Esophagus (tissue), 2 donors: ENCODE results near the gene C1S. TPM values are rescaled to one million over a fixed set of nuclear protein-coding genes. Genes with fewer than 3 reads are reported as not detected.
"Not testable (repeated sequence)": the region's sequence is repeated elsewhere in the genome, so short reads cannot be mapped to it uniquely, and the experiment has no call there.

Source experiments
- H3K27ac ChIP-seq, 2 donors: one replicate each; pipeline ENCODE4 v1.5.1; 2013; ENCODE audit warnings: low read depth in 2 of 2, mild to moderate bottlenecking in 2 of 2, inconsistent platforms in 1 of 2, low read length in 1 of 2, moderate library complexity in 1 of 2
- H3K27me3 ChIP-seq, 2 donors: one replicate each; pipeline ENCODE4 v1.6.1; 2013; ENCODE audit warnings: low read length in 2 of 2, control low read depth in 1 of 2, mild to moderate bottlenecking in 1 of 2; ENCODE audit not compliant: insufficient read depth in 2 of 2, control insufficient read depth in 1 of 2
- H3K36me3 ChIP-seq, 2 donors: one replicate each; pipeline ENCODE4 v1.6.1; 2013; ENCODE audit warnings: low read length in 1 of 2; ENCODE audit not compliant: control insufficient read depth in 2 of 2, insufficient read depth in 2 of 2
- H3K4me1 ChIP-seq, 2 donors: one replicate each; pipeline ENCODE4 v1.6.1; 2013; ENCODE audit warnings: low read length in 1 of 2; ENCODE audit not compliant: control insufficient read depth in 2 of 2, insufficient read depth in 2 of 2
- H3K4me3 ChIP-seq, 2 donors: one replicate each; pipeline ENCODE4 v1.5.1; 2013; ENCODE audit warnings: low read length in 2 of 2, mild to moderate bottlenecking in 2 of 2, low read depth in 1 of 2, moderate library complexity in 1 of 2
- H3K9me3 ChIP-seq, 2 donors: one replicate each; pipeline ENCODE4 v1.6.1; 2013; ENCODE audit warnings: mild to moderate bottlenecking in 2 of 2, low read depth in 1 of 2, low read length in 1 of 2, moderate library complexity in 1 of 2; ENCODE audit not compliant: control insufficient read depth in 2 of 2, insufficient read depth in 1 of 2
- WGBS, 2 donors: extraction: QIAGEN DNeasy Blood & Tissue Kit; methylation state at CpG; one replicate each; pipeline ENCODE4 v1.1.7; 2013; 5-methylcytosine and 5-hydroxymethylcytosine counted together
- polyA plus RNA-seq, 2 donors: library from polyadenylated mRNA; stranded (reverse); fragments of 200-250 nt; gene quantifications; one replicate each; pipeline ENCODE4 v1.2.3, GENCODE V29; 2013
- donor health status: healthy with polysubstance abuse.
- donor health status: Bipolar disorder and iron deficiency.

Gene C1S
- polyA plus RNA-seq, 2 donors: 26.6 to 80.5 TPM

- H3K27ac ChIP-seq: peak overlapping the region in 1 of 2 donors; percentile 98
- no peaks in the 10 kb centered on the region for H3K27me3 ChIP-seq
- H3K36me3 ChIP-seq: no peaks in the 10 kb centered on the region
- H3K9me3 ChIP-seq: no peaks in the 10 kb centered on the region
- WGBS, 2 donors: 6% methylated on average over 6 of the region's 6 CpGs
- peak overlapping the region in 1 of 2 donors; percentile 82 for H3K4me3 ChIP-seq
- H3K4me1 ChIP-seq: peaks cover 0 to 2% of the 10 kb centered on the region in 2 donors
These were observed 41.4 kb upstream of the C1S start for GRCh38 chr12:7019043-7019569.

GRCh38 chr12:7021956-7022355 is 38.6 kb upstream of the C1S start:
- Histone ChIP-seq H3K36me3 (no peaks in the 10 kb centered on the region), H3K4me1 (no peaks in the 10 kb centered on the region), H3K9me3 (no peaks in the 10 kb centered on the region), H3K27ac (no peak overlapping the region), H3K4me3 (no peak overlapping the region), H3K27me3 (no peaks in the 10 kb centered on the region)
- WGBS, 2 donors: 72 to 73% methylated on average over 5 of the region's 5 CpGs

GRCh38 chr12:7023114-7023513 is 37.4 kb upstream of the C1S start:
- Histone ChIP-seq H3K4me3 (no peak overlapping the region), H3K9me3 (no peaks in the 10 kb centered on the region), H3K4me1 (no peaks in the 10 kb centered on the region), H3K27ac (no peak overlapping the region), H3K36me3 (no peaks in the 10 kb centered on the region), H3K27me3 (no peaks in the 10 kb centered on the region)
- 80% methylated on average over 3 of the region's 3 CpGs for WGBS, 2 donors

GRCh38 chr12:7026854-7027253 is 33.7 kb upstream of the C1S start:
- no peaks in the 10 kb centered on the region for H3K36me3 ChIP-seq
- H3K27me3 ChIP-seq: no peaks in the 10 kb centered on the region
- H3K4me3 ChIP-seq: no peak overlapping the region
- no peak overlapping the region for H3K27ac ChIP-seq
- no peaks in the 10 kb centered on the region for H3K4me1 ChIP-seq
- no peaks in the 10 kb centered on the region for H3K9me3 ChIP-seq
- 81 to 91% methylated on average over 1 of the region's 1 CpG for WGBS, 2 donors

- WGBS, 2 donors: 80 to 83% methylated on average over 6 of the region's 6 CpGs
- Histone ChIP-seq H3K27ac (no peak overlapping the region), H3K4me3 (no peak overlapping the region), H3K9me3 (no peaks in the 10 kb centered on the region), H3K27me3 (no peaks in the 10 kb centered on the region), H3K4me1 (no peaks in the 10 kb centered on the region), H3K36me3 (no peaks in the 10 kb centered on the region)
These were observed 29.2 kb upstream of the C1S start for GRCh38 chr12:7031306-7031705.

GRCh38 chr12:7032990-7033389 is 27.5 kb upstream of the C1S start:
- Histone ChIP-seq H3K4me1 (no peaks in the 10 kb centered on the region), H3K27me3 (no peaks in the 10 kb centered on the region), H3K27ac (no peak overlapping the region), H3K36me3 (no peaks in the 10 kb centered on the region), H3K4me3 (no peak overlapping the region), H3K9me3 (no peaks in the 10 kb centered on the region)
- 76 to 85% methylated on average over 2 of the region's 2 CpGs for WGBS, 2 donors

- Histone ChIP-seq H3K36me3 (no peaks in the 10 kb centered on the region), H3K4me1 (peaks cover 0 to 4% of the 10 kb centered on the region in 2 donors), H3K27me3 (no peaks in the 10 kb centered on the region), H3K27ac (no peak overlapping the region), H3K4me3 (no peak overlapping the region), H3K9me3 (no peaks in the 10 kb centered on the region)
- WGBS, 2 donors: 86 to 91% methylated on average over 1 of the region's 1 CpG
These were observed 26.1 kb upstream of the C1S start for GRCh38 chr12:7034464-7034863.

GRCh38 chr12:7035463-7035862 is 25.1 kb upstream of the C1S start:
- peaks cover 0 to 4% of the 10 kb centered on the region in 2 donors for H3K4me1 ChIP-seq
- no peaks in the 10 kb centered on the region for H3K9me3 ChIP-seq
- no peaks in the 10 kb centered on the region for H3K27me3 ChIP-seq
- WGBS, 2 donors: 73 to 76% methylated on average over 2 of the region's 2 CpGs
- H3K4me3 ChIP-seq: no peak overlapping the region
- H3K36me3 ChIP-seq: no peaks in the 10 kb centered on the region
- H3K27ac ChIP-seq: no peak overlapping the region

- not testable (repeated sequence) for H3K27me3 ChIP-seq, H3K4me3 ChIP-seq, H3K4me1 ChIP-seq, H3K9me3 ChIP-seq, H3K36me3 ChIP-seq, H3K27ac ChIP-seq
- WGBS, 2 donors: 94 to 96% methylated on average over 25 to 32 of the region's 32 CpGs
These were observed 23.1 kb upstream of the C1S start for GRCh38 chr12:7037411-7037810.

- Histone ChIP-seq H3K4me1 (peaks cover 0 to 4% of the 10 kb centered on the region in 2 donors), H3K27ac (no peak overlapping the region), H3K36me3 (no peaks in the 10 kb centered on the region), H3K9me3 (no peaks in the 10 kb centered on the region), H3K4me3 (no peak overlapping the region), H3K27me3 (no peaks in the 10 kb centered on the region)
- WGBS, 2 donors: 94 to 95% methylated on average over 22 of the region's 22 CpGs
These were observed 21.9 kb upstream of the C1S start for GRCh38 chr12:7038591-7038990.
